Stimulated activated CD8-positive, alpha-beta memory T cell treated with anti-CD3 and anti-CD28 coated beads, Interleukin-2, amount 100 ng/mL, for 1 hour (primary cell): ENCODE data around the gene PLPPR3.

Experiments used
- DNase-seq, 2 donors: peaks; one replicate each; pipeline ENCODE4 v3.0.0-alpha.2; 2020; ENCODE audit warnings: low read depth in 2 of 2

PLPPR3 gene

GRCh38 chr19:776549-776948 is 45.2 kb downstream of the PLPPR3 start:
- DNase-seq: no peak

GRCh38 chr19:772730-773436 is 48.9 kb downstream of the PLPPR3 start:
- DNase-seq: no peak

GRCh38 chr19:772063-772462 is 49.7 kb downstream of the PLPPR3 start:
- DNase-seq: no peak

- DNase-seq: no peak
Measured at GRCh38 chr19:771332-771785, 50.4 kb downstream of the PLPPR3 start.

GRCh38 chr19:769616-770015 is 52.1 kb downstream of the PLPPR3 start:
- DNase-seq: no peak

GRCh38 chr19:768424-768823 is 53.3 kb downstream of the PLPPR3 start:
- no peak for DNase-seq

GRCh38 chr19:765179-765738 is 56.5 kb downstream of the PLPPR3 start:
- DNase-seq: no peak

- DNase-seq: no peak
Measured at GRCh38 chr19:764301-764700, 57.5 kb downstream of the PLPPR3 start.

- DNase-seq: no peak
Measured at GRCh38 chr19:763869-764268, 57.9 kb downstream of the PLPPR3 start.

GRCh38 chr19:763181-763580 is 58.6 kb downstream of the PLPPR3 start:
- DNase-seq: no peak
